Activated T-cell treated with anti-CD3 and anti-CD28 coated beads, Interleukin-2, amount 50 U/mL, for 24 hours (primary cell): ENCODE results near the gene NLGN4X.
A peak's percentile ranks its signal among the peaks of the same experiment; 100 is the strongest.

Source experiments
- DNase-seq: peaks from one replicate; pipeline ENCODE4 v3.0.0-alpha.2; 2020
- H3K27ac Mint-ChIP-seq: 2 replicates; pipeline ENCODE4 v1.8.0; 2020; ENCODE audit warnings: mild to moderate bottlenecking, mixed read lengths
- H3K27me3 Mint-ChIP-seq: 2 replicates; pipeline ENCODE4 v1.8.0; 2020; ENCODE audit warnings: mixed read lengths
- H3K36me3 Mint-ChIP-seq: 2 replicates; pipeline ENCODE4 v1.8.0; 2020; ENCODE audit warnings: low read depth, mixed read lengths
- H3K4me1 Mint-ChIP-seq: 2 replicates; pipeline ENCODE4 v1.8.0; 2020; ENCODE audit warnings: low read depth, mixed read lengths
- H3K4me3 Mint-ChIP-seq: 2 replicates; pipeline ENCODE4 v1.8.0; 2020; ENCODE audit warnings: mild to moderate bottlenecking, moderate library complexity, mixed read lengths
- H3K9me3 Mint-ChIP-seq: 2 replicates; pipeline ENCODE4 v1.8.0; 2020; ENCODE audit warnings: mixed read lengths

NLGN4X gene

GRCh38 chrX:6228720-6229119 is at the start of gene NLGN4X:
Gene NLGN4X, minus strand, starts transcription at chrX:6228867. Its CDS starts 77,401 bp downstream, at chrX:6151466.
- H3K9me3 Mint-ChIP-seq, result no peaks in the 10 kb centered on the region
- peaks cover 60% of the 10 kb centered on the region for H3K27me3 Mint-ChIP-seq
- H3K4me3 Mint-ChIP-seq, result no peak within 1 kb of the TSS
- peaks cover 8% of the 10 kb centered on the region for H3K4me1 Mint-ChIP-seq
- no peak within 1 kb of the TSS for H3K27ac Mint-ChIP-seq
- DNase-seq, result no peak
- H3K36me3 Mint-ChIP-seq, result no peaks in the 10 kb centered on the region

GRCh38 chrX:6266041-6266440 is 37.4 kb upstream of the NLGN4X start:
- Mint-ChIP-seq H3K9me3 (no peaks in the 10 kb centered on the region), H3K36me3 (no peaks in the 10 kb centered on the region), H3K27me3 (no peaks in the 10 kb centered on the region), H3K27ac (no peak overlapping the region), H3K4me3 (no peak overlapping the region), H3K4me1 (no peaks in the 10 kb centered on the region)
- DNase-seq, result no peak

GRCh38 chrX:6262959-6263358 is 34.3 kb upstream of the NLGN4X start:
- DNase-seq, result no peak
- Mint-ChIP-seq H3K9me3 (no peaks in the 10 kb centered on the region), H3K27me3 (no peaks in the 10 kb centered on the region), H3K36me3 (no peaks in the 10 kb centered on the region), H3K27ac (no peak overlapping the region), H3K4me3 (no peak overlapping the region), H3K4me1 (no peaks in the 10 kb centered on the region)

- Mint-ChIP-seq H3K27me3 (no peaks in the 10 kb centered on the region), H3K27ac (no peak overlapping the region), H3K36me3 (no peaks in the 10 kb centered on the region), H3K9me3 (peaks cover 2% of the 10 kb centered on the region), H3K4me3 (no peak overlapping the region), H3K4me1 (no peaks in the 10 kb centered on the region)
- DNase-seq, result no peak
Measured at GRCh38 chrX:6257025-6257424, 28.4 kb upstream of the NLGN4X start.

- Mint-ChIP-seq H3K4me3 (no peak overlapping the region), H3K27me3 (no peaks in the 10 kb centered on the region), H3K4me1 (no peaks in the 10 kb centered on the region), H3K27ac (no peak overlapping the region), H3K36me3 (no peaks in the 10 kb centered on the region), H3K9me3 (peaks cover 11% of the 10 kb centered on the region)
- DNase-seq, result no peak
Measured at GRCh38 chrX:6244666-6245065, 16.0 kb upstream of the NLGN4X start.

- DNase-seq, result no peak
Measured at GRCh38 chrX:6238576-6238975, 9.9 kb upstream of the NLGN4X start.

GRCh38 chrX:6227935-6228334 is 732 bp downstream of the NLGN4X start:
- H3K27me3 Mint-ChIP-seq, result peaks cover 64% of the 10 kb centered on the region
- DNase-seq, result no peak
- no peak overlapping the region for H3K4me3 Mint-ChIP-seq

More at GRCh38 chrX:6238576-6238975, 9.9 kb upstream of the NLGN4X start:
- Mint-ChIP-seq H3K27me3 (no peaks in the 10 kb centered on the region), H3K4me1 (no peaks in the 10 kb centered on the region), H3K36me3 (no peaks in the 10 kb centered on the region), H3K27ac (no peak overlapping the region), H3K4me3 (no peak overlapping the region), H3K9me3 (peaks cover 5% of the 10 kb centered on the region)

GRCh38 chrX:6227453-6227835 is 1.2 kb downstream of the NLGN4X start:
- peaks cover 68% of the 10 kb centered on the region for H3K27me3 Mint-ChIP-seq
- H3K36me3 Mint-ChIP-seq, result no peaks in the 10 kb centered on the region
- no peaks in the 10 kb centered on the region for H3K9me3 Mint-ChIP-seq
- peak overlapping the region; percentile 34 for H3K4me3 Mint-ChIP-seq
- no peak for DNase-seq
- H3K27ac Mint-ChIP-seq, result no peak overlapping the region
- H3K4me1 Mint-ChIP-seq, result peaks cover 8% of the 10 kb centered on the region

More at GRCh38 chrX:6227935-6228334, 732 bp downstream of the NLGN4X start:
- Mint-ChIP-seq H3K36me3 (no peaks in the 10 kb centered on the region), H3K4me1 (peaks cover 8% of the 10 kb centered on the region), H3K27ac (no peak overlapping the region), H3K9me3 (no peaks in the 10 kb centered on the region)

- Mint-ChIP-seq H3K27ac (no peak overlapping the region), H3K4me1 (peaks cover 8% of the 10 kb centered on the region), H3K9me3 (no peaks in the 10 kb centered on the region)
Measured at GRCh38 chrX:6226596-6227452, 1.8 kb downstream of the NLGN4X start.

GRCh38 chrX:6225911-6226595 is 2.6 kb downstream of the NLGN4X start:
- no peak for DNase-seq
- H3K9me3 Mint-ChIP-seq, result no peaks in the 10 kb centered on the region
- no peak overlapping the region for H3K27ac Mint-ChIP-seq
- peaks cover 8% of the 10 kb centered on the region for H3K4me1 Mint-ChIP-seq
- H3K36me3 Mint-ChIP-seq, result no peaks in the 10 kb centered on the region
- H3K27me3 Mint-ChIP-seq, result peaks cover 71% of the 10 kb centered on the region
- H3K4me3 Mint-ChIP-seq, result peak overlapping the region; percentile 41

More at GRCh38 chrX:6226596-6227452, 1.8 kb downstream of the NLGN4X start:
- no peak for DNase-seq
- Mint-ChIP-seq H3K36me3 (no peaks in the 10 kb centered on the region), H3K27me3 (peaks cover 71% of the 10 kb centered on the region), H3K4me3 (peak overlapping the region; percentile 20)

- no peak for DNase-seq
- Mint-ChIP-seq H3K4me3 (peak overlapping the region; percentile 33), H3K9me3 (no peaks in the 10 kb centered on the region), H3K36me3 (no peaks in the 10 kb centered on the region), H3K4me1 (peaks cover 8% of the 10 kb centered on the region), H3K27me3 (peaks cover 64% of the 10 kb centered on the region), H3K27ac (peak overlapping the region; percentile 30)
Measured at GRCh38 chrX:6225288-6225910, 3.3 kb downstream of the NLGN4X start.

- no peaks in the 10 kb centered on the region for H3K36me3 Mint-ChIP-seq
- H3K4me1 Mint-ChIP-seq, result peaks cover 8% of the 10 kb centered on the region
- DNase-seq, result no peak
- H3K27me3 Mint-ChIP-seq, result peaks cover 49% of the 10 kb centered on the region
- no peak overlapping the region for H3K27ac Mint-ChIP-seq
- no peak overlapping the region for H3K4me3 Mint-ChIP-seq
- H3K9me3 Mint-ChIP-seq, result no peaks in the 10 kb centered on the region
Measured at GRCh38 chrX:6223516-6223915, 5.2 kb downstream of the NLGN4X start.

GRCh38 chrX:6210230-6210629 is 18.4 kb downstream of the NLGN4X start:
- Mint-ChIP-seq H3K4me1 (no peaks in the 10 kb centered on the region), H3K27ac (no peak overlapping the region), H3K27me3 (no peaks in the 10 kb centered on the region), H3K9me3 (no peaks in the 10 kb centered on the region), H3K36me3 (no peaks in the 10 kb centered on the region), H3K4me3 (no peak overlapping the region)
- no peak for DNase-seq

GRCh38 chrX:6203462-6204215 is 25.0 kb downstream of the NLGN4X start:
- no peak for DNase-seq
- Mint-ChIP-seq H3K27me3 (no peaks in the 10 kb centered on the region), H3K9me3 (no peaks in the 10 kb centered on the region), H3K4me3 (no peak overlapping the region), H3K27ac (no peak overlapping the region), H3K4me1 (no peaks in the 10 kb centered on the region), H3K36me3 (no peaks in the 10 kb centered on the region)
